NCI-H2227 (cell line): ENCODE data around the gene SRI.
"Not testable (repeated sequence)": the region's sequence is repeated elsewhere in the genome, so short reads cannot be mapped to it uniquely, and the experiment has no call there.

Source experiments
- DNase-seq: peaks from one replicate; lab custom pipeline; 2025; ENCODE audit not compliant: unreplicated experiment; lab: John Stamatoyannopoulos, UW

SRI gene, protein sequence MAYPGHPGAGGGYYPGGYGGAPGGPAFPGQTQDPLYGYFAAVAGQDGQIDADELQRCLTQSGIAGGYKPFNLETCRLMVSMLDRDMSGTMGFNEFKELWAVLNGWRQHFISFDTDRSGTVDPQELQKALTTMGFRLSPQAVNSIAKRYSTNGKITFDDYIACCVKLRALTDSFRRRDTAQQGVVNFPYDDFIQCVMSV

DNA sequence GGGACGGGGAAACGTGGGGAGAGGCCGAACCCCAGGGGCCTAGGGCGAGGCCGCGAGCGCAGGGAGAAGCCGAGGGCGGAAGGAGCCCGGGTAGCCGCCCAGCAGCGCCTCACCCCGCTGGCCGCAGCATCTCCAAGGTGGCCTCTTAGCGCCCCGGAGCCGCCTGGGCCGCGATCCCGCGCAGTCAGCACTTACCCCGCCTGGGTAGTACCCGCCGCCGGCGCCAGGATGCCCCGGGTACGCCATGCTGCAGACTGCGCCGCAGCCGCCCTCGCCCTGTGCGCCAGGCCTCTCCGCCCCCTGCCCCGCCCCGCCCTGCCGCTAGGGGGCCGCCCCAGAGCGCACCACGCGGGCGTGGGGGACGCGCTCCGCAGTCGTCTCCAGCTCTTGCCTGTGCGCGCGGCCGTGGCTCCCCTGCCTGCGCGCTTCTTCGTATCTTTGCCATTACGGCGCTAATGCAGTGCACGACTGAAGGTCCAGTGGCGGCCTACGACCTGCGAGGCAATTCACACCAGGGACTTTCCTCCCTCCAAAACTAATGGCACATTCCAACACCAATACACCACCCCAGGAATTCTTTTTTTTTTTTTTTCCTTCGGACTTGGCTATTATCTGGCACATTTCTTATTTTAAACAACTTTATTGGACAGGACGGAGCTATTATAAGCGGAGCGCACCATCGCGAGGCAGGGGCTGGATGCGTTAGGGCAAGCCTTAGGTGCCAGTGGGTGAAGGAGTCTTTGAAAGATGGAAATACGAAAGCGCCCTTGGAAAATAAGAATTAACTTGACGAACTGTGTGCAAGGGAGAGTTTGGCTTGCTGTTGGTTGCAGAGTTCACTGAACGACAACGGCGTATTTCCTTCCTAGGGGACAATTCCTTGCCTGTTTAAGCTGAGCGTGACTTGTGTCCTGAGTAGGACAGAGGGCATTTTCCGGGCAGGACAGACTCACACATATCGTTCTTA lies at the start of gene SRI:
SRI (minus strand) TSS at position 258 of the 967 bp plus-strand sequence; CDS start at position 246, 12 bp downstream.
- DNase-seq = peak; percentile 93

DNA sequence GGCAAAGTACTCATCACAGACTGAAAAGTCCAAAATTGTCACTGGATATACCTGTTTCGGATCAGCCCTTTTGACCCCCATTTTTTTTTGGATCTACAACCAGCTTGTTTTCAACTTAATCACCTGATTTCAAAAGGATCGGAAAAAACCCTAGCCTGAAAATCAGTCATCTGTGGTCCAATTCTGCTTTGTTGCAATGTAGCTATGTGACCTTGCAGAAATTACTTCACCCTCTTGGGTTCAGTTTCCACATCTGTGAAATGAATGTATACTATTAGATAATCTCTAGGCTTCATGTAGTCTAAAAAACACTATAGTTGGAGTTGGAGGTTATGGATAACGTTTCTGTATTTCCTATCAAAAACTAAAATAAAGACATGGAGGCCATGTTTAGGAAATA lies 49.7 kb upstream of the SRI start:
- no peak for DNase-seq

DNA sequence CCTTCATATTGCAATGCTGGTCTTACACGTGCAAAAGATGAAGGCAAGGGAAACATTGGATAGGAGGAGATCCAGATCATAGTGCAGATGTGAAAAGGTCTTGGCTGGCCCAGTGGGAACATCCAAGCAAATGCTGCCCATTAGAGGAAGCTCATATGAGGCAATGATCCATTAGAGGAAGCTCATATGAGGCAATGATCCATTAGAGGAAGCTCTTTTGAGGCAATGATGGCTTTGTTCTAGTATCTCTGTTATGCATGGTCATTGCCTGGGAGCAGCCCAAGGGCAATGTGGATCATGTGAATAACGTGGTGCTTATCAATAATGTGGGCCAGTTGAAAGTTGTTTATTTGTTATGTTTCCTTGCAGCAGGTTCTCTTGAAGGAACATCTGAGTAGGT lies 49.0 kb upstream of the SRI start:
- no peak for DNase-seq

DNA sequence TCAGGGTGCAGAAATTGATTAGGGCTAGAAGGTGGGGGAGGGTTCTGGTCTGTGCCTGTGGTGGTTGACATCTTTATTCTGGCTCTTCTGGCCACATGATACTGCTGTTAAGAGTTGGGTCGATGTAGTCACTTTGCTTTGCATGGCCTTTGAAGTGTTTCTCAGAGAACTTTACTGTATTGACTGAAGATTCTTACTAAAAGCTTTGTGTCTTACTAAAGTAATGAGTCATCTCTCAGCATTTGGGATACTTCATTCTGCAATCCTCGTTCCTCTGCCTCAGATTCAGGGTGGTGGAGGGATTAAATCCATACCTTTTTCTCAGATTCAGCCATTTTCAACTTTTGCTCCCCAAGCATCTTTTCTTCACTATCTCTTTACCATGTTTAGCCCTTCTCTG lies 48.2 kb upstream of the SRI start:
- DNase-seq = no peak

DNA sequence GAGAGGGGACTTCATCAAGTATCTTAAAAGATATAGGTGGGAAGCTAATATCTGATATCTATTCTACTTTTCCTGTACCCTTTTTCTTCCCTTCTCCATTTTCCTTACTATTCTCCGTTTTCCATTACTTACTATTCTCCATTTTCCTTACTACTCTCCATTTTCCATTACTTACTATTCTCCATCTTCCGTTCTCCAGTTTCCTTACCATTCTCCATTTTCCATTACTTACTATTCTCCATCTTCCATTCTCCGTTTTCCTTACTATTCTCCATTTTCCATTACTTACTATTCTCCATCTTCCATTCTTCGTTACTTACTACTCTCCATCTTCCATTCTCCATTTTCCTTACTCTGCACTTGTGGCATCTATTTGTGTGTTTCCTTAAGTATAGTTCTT lies 47.6 kb upstream of the SRI start:
- no peak for DNase-seq

DNA sequence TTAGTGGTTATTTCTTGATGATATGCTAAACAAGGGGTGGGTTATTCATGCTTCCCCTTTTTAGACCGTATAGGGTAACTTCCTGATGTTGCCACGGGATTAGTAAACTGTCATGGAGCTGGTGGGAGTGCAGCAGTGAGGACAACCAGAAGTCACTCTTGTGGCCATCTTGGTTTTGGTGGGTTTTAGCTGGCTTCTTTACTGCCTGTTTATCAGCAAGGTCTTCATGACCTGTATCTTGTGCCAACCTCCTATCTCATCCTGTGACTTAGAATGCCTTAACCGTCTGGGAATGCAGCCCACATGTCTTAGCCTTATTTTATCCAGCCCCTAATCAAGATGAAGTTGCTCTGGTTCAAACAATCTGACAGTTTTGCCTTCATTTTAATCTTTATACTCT lies 45.1 kb upstream of the SRI start:
- DNase-seq = not testable (repeated sequence)

DNA sequence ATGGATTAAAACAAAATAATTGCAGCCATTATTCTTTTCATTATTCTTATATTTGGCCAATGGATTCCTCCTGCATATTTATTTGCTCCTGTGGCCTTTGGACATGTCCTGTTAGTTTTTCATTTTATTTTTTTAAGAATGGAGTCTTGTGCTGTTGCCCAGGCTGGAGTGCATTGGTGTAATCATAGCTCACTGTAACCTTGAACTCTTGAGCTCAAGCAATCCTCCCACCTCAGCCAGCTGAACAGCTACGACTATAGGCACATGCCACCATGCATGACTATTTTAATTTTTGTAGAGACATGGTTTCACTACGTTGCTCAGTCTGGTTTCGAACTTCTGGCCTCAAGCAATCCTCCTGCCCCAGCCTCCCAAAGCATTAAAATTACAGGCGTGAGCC lies 42.7 kb upstream of the SRI start:
- no peak for DNase-seq

DNA sequence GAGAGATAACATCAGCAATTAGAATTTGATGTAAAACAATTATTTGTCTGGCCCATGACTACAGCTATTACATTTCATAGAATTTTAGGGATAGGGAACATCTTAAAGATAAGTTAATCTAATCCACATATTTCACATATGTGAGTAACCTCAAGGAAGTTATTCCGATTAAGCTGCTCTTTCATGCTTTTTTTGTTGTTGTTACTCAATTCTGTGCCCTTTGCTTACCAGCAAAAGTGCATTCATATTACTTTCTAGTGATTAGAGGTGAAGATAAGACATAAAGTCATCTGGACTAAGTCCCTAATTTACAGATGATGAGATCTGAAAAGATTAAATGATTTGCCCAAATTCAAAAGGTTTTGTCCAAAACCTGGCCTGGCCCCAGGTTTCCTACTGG lies 40.9 kb upstream of the SRI start:
- DNase-seq = no peak

DNA sequence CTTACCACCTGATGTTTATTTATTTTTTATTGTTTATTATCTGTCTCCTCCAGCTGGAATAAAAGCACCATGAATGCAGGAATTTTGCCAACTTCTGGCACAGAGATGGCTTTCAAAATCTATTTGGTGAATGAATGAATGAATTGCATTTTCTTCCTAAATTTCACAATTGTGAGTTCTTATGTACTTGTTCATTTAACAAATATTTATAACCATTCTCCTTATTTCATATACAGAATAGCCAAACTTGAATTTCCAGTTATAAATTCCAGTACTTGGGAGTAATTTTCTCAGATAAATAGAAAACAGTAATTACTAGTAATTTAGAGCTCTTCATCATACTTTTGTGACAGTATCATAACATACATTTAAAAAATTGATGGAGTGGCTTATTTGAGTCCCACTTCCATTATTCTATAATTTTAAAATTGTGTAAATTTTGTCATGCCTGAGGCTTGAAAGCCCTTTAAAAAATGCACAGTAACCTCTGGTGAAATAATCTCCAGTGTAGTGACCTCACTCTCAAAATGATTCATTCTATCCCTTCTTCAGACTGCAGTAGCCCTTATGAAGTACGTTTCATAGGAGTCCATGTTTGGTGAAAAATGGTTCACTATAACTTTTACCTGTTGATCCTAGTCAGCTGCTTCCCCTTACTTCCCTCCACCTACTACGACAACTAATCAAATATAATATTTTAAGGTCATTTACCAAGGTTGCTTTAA lies 40.0 kb upstream of the SRI start:
- no peak for DNase-seq

DNA sequence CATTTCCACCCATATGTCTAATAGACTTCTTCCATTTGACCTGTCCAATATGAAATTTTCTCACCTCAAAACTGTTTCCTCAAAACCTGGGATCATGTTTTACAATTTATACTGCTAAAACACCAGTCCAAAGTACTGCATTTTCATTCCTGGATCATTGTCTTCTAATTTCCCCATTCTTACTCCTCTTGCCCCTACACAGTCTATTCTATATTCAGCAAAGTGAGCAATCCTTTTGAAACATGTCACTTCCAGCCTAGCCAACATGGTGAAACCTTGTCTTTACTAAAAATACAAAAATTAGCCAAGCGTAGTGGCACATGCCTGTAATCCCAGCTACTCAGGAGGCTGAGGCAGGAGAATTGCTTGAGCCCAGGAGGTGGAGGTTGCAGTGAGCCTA lies 38.5 kb upstream of the SRI start:
- DNase-seq = not testable (repeated sequence)

DNA sequence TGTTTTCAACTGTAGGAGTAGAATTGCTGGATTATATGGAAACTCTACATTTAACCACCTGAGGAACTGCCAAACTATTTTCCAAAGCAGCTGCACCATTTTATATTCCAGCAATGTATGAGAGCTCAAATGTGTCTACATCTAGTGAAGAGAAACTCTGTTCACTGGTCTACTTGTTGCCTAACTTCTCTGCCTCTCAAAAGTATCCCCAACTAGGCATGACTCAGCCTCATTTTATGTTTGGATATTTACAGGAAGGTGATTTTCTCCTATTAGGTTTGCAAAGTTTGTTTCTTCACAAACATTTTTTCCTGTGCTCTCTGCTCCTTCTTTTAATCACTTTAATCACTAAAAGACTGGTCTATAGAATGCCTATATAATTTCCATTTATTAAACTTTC lies 37.1 kb upstream of the SRI start:
- DNase-seq = no peak

DNA sequence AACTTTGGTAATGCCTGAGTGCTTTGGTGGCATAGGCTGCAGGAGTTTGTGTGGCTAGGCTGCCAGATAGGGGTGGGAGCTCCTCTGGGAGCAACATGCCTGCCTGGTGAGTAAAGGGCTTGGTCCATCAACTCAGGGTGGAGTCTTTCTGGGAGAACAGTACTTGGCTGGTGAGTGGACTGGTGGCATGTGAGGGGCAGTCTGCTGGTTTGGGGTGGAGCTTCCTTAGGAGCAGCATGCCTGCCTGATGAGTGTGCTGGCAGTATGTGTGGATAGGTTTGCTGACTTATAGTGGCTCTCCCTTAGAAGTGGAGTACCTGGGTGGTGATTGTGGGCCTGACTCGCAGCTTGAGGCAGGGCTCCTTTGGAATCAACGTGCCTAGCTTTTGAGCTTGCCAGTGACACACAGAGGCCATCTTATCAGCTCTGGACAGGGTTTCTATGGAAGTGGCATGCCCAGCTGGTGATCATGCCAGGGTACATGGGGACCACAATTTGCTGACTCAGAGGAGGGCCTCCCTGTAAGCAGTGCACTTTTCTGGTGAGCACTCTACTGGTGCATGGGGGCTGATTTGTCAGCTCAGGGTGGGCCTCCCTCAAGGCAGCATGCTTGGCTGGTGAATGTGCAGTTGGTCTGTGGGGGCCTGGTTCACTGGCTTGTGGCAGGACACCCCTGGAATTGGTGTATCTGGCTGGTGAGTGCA lies 35.0 kb upstream of the SRI start:
- DNase-seq = no peak

DNA sequence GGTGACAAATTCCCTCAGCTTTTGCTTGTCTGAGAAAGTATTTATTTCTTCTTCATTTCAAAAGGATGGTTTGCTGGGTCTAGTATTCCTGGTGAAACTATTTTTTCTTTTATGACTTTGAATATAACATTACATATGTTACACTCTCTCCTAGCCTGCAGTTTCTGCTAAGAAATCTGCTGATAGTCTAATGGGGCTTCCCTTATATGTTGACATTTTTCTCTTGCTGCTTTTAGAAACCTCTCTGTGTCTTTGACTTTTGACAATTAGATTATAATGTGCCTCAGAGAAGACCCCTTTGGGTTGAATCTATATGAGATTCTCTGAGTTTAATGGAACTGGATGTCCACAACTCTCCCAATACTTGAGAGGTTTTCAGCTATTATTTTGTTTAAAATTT lies 33.8 kb upstream of the SRI start:
- no peak for DNase-seq

DNA sequence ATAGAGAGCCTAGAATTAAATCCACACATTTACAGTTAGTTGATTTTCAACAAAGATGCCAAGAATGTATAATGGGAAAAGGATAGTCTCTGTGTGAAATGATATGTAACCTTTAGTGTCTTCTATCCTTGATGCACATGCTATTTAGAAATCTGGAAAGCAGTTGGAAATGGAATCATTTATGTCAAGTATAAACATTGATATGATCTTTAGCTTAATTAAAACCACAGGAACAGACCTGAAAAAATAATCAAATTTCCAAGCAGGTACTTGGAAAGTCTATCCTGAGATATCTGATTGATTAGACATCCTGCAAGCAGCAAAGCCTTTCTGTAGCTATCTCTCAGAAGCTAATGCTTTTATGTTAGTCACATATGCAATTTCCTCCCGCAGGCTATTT lies 24.4 kb upstream of the SRI start:
- no peak for DNase-seq

DNA sequence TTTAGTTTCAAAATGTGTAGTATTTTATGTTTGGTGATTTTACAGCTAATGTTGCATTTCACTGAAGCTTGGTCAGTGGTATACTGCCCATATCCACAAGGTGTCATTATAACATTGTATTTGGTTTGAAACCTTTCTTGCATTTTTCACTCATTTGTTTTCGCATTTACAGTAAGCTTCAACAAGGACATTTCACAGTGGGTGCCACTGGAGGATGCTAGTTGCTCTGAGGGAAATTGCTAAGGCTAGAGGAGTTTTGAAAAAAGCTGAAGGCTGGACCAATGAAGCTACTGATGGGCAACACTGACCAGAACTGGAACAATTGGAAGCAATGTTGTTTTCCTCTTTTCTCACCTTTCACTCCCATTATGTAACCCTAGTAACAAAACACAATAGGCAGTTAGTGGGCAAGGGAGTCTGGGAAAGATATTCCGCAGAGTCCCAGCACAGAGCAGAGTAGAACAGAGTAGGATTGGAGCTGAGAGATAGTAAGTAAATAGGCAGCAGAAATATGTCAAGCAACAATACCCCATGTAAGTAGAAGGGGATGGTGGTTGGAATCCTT lies 23.6 kb upstream of the SRI start:
- peak; percentile 77 for DNase-seq

DNA sequence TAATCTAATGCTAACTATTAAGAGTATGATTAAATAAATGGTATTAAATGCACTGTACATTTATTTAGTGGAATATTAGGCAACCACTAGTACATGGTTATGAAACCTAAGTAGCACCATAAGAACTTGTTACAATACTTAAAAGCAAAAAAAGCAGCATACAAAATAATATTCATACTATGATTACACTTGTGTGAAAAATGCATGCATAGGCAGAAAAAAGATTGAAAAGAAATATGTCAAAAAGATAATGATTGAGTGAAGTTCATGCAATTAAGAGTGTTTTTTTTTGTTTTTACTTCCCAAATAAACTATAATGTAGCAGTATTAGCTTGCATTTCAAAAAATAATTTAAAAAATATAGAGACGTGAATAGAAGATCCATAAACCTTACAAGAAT lies 20.0 kb upstream of the SRI start:
- no peak for DNase-seq

DNA sequence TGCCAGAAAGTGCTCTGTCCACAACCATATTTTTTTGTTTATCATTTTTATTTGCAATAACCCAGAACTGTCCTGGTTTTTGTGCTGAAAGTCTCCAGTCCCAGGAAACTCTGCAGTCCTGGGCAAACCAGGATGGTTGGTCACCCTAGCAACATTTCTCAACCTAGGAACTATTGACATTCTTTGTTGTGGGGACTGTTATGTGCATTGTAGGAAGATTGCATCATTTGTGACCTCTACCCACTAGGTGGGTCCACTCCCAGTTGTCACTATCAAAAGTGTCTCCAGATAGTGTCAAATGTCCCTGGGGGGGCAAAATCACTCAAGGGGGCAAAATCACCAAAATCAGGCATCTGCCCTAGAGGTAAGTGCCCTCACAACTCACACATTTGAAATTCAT lies 14.0 kb upstream of the SRI start:
- DNase-seq = no peak

DNA sequence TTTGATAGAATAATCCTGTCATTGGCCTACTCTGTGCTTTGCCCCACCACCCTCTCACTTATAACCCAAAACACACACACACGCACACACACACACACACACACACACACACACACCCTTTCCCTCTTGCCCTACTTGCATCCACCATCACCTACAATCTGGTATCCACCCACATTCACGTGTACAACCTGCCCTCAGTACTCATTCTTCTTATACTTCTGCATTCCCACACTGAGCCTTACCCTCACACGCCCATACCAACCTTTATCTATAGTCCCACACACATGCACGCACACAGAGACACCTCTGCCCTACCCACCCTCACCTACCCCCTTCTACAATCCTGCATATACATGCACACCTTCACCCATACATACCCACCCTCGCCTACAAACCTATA lies 10.8 kb upstream of the SRI start:
- DNase-seq = no peak

DNA sequence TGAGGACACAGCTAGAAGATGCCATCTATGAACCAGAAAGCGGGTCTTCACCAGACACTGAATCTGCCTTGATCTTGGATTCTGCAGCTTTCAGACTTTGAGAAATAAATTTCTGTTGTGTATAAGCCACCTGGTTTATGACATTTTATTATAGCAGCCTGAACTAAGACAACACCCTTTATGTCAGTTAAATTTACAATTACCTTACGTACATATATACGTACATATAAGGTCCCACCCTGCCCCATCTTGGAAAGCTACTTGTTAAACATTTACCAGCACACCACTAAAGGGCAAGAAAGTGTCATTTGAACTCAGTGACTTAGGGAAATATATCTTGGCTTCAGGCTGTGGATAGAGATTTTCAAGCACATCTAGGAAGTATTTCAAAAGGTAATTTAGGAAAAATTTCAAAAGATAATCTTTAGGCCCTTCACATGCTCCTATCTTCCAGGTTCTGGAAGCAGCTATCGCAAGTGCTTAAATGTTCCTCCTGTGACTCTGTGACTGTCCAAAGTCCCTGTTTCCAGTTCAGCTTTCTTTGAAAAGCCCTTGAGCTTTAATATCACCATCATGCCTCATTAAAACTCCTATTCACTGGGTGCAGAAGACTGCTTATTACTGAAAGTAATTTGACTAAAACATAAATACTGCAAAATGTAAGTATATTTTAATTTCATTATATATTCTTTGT lies 9.6 kb upstream of the SRI start:
- DNase-seq = no peak

DNA sequence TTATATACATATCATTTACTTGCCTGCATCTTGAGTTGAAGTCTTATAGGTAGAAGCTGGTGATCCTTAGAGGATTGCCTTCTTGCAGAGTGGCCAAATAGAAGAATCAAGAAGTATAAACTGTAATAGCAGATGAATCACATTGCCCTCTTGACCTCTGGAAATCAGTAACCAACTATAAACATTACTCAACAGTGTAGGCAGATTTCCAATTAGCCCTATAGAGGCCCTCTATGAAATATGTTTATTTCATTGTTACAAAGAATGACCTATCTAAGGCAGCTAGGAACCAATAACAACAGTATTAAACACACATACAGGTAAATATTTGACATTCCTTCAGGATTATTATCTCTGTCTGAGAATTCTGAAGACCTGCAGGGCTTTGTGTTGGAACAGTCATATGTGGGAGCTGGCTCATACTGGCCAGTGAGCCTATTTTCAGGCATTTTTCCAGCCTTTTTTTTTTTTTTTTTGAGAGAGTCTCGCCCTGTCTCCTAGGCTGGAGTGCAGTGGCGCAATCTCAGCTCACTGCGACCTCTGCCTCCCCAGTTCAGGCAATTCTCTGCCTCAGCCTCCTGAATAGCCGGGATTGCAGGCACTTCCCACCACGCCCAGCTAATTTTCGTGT lies 7.2 kb upstream of the SRI start:
- no peak for DNase-seq
